Measurements from ENCODE around the gene HEG1.

Gene HEG1

GRCh38 chr3:125068265-125068664 is 12.5 kb upstream of the HEG1 start:
- no peak for DNase-seq

- no peak for DNase-seq
These were observed 11.4 kb upstream of the HEG1 start for GRCh38 chr3:125067225-125067624.

GRCh38 chr3:125062904-125063618 is 7.3 kb upstream of the HEG1 start:
- no peak for DNase-seq

GRCh38 chr3:125061646-125062045 is 5.8 kb upstream of the HEG1 start:
- no peak for DNase-seq

GRCh38 chr3:125061170-125061569 is 5.4 kb upstream of the HEG1 start:
- DNase-seq = no peak

GRCh38 chr3:125059488-125060245 is 3.9 kb upstream of the HEG1 start:
- no peak for DNase-seq

- DNase-seq = no peak
These were observed 3.2 kb upstream of the HEG1 start for GRCh38 chr3:125058959-125059358.

GRCh38 chr3:125058529-125058928 is 2.7 kb upstream of the HEG1 start:
- DNase-seq = no peak

- DNase-seq = no peak
These were observed 1.5 kb upstream of the HEG1 start for GRCh38 chr3:125057186-125057850.

GRCh38 chr3:125055331-125055912 is 375 bp downstream of the HEG1 start:
- DNase-seq = peak; percentile 49

GRCh38 chr3:125054449-125055329 is 1.1 kb downstream of the HEG1 start:
- peak; percentile 25 for DNase-seq

GRCh38 chr3:125054062-125054448 is 1.7 kb downstream of the HEG1 start:
- DNase-seq = no peak

GRCh38 chr3:125053304-125053699 is 2.5 kb downstream of the HEG1 start:
- no peak for DNase-seq

GRCh38 chr3:125052624-125053303 is 3.0 kb downstream of the HEG1 start:
- no peak for DNase-seq

GRCh38 chr3:125051715-125052581 is 3.8 kb downstream of the HEG1 start:
- DNase-seq = peak; percentile 77

- no peak for DNase-seq
These were observed 4.6 kb downstream of the HEG1 start for GRCh38 chr3:125051205-125051604.

GRCh38 chr3:125050488-125051090 is 5.2 kb downstream of the HEG1 start:
- DNase-seq = no peak

- no peak for DNase-seq
These were observed 7.5 kb downstream of the HEG1 start for GRCh38 chr3:125048282-125048681.

- no peak for DNase-seq
These were observed 9.8 kb downstream of the HEG1 start for GRCh38 chr3:125045965-125046364.

GRCh38 chr3:125045194-125045593 is 10.6 kb downstream of the HEG1 start:
- no peak for DNase-seq

Measured in stimulated activated CD4-positive, alpha-beta T cell treated with anti-CD3 and anti-CD28 coated beads, Interleukin-15, amount 100 ng/mL, for 24 hours (primary cell).